HG03159 (cell line): Measurements from ENCODE around the gene STUB1.

Experiments
- ATAC-seq: cut with Tn5 transposase; IDR thresholded peaks from one replicate; pipeline ENCODE4 v1.9.1; 2021; ENCODE audit warnings: mild to moderate bottlenecking, moderate library complexity; ENCODE audit not compliant: unreplicated experiment

Gene STUB1

GRCh38 chr16:693766-694165, 13.6 kb downstream of the STUB1 start:
- no peak for ATAC-seq

GRCh38 chr16:694187-694862, 14.1 kb downstream of the STUB1 start:
- ATAC-seq, result no peak

- ATAC-seq, result no peak
Measured at GRCh38 chr16:694863-695354, 14.7 kb downstream of the STUB1 start.

GRCh38 chr16:695355-696089, 15.3 kb downstream of the STUB1 start:
- no peak for ATAC-seq

- ATAC-seq, result no peak
Measured at GRCh38 chr16:698911-699671, 18.9 kb downstream of the STUB1 start.

GRCh38 chr16:700684-701584, 20.7 kb downstream of the STUB1 start:
- ATAC-seq, result no peak

- no peak for ATAC-seq
Measured at GRCh38 chr16:702341-702740, 22.1 kb downstream of the STUB1 start.

- ATAC-seq, result no peak
Measured at GRCh38 chr16:703406-703805, 23.2 kb downstream of the STUB1 start.

GRCh38 chr16:704047-704446, 23.8 kb downstream of the STUB1 start:
- no peak for ATAC-seq

GRCh38 chr16:704552-705380, 24.6 kb downstream of the STUB1 start:
- ATAC-seq, result no peak

- ATAC-seq, result no peak
Measured at GRCh38 chr16:705431-706188, 25.4 kb downstream of the STUB1 start, which contains the start of gene FBXL16. Gene FBXL16 (minus strand): TSS chr16:705801. CDS start chr16:697405, 8,396 bp downstream.

- no peak for ATAC-seq
Measured at GRCh38 chr16:706189-707061, 26.2 kb downstream of the STUB1 start.

- ATAC-seq, result no peak
Measured at GRCh38 chr16:707062-707538, 26.9 kb downstream of the STUB1 start.

GRCh38 chr16:708019-708418, 27.8 kb downstream of the STUB1 start:
- no peak for ATAC-seq

GRCh38 chr16:708959-709358, 28.7 kb downstream of the STUB1 start:
- no peak for ATAC-seq

- no peak for ATAC-seq
Measured at GRCh38 chr16:709566-710499, 29.6 kb downstream of the STUB1 start.
